Natural killer cell (primary cell): ENCODE results near the gene CEP112. TPM values are rescaled to one million over a fixed set of nuclear protein-coding genes. Genes with fewer than 3 reads are reported as not detected.
"Not testable (repeated sequence)": the region's sequence is repeated elsewhere in the genome, so short reads cannot be mapped to it uniquely, and the experiment has no call there.

ENCODE experiments used
- ATAC-seq, 3 donors: fragments of 150-1000 bp in 2 of 3; fragments of 200-7000 bp in 1 of 3; cut with Tn5 transposase; 1 replicate in 1 of 3; 2 replicates in 2 of 3; pipeline ENCODE4 v1.10.0; 2021; ENCODE audit warnings: mild to moderate bottlenecking in 2 of 3, moderate library complexity in 2 of 3
- DNase-seq, 2 donors: peaks; one replicate each; pipeline versions ENCODE4 v3.0.0 to v3.0.0-alpha.2; 2013 to 2021; ENCODE audit warnings: mixed read lengths in 1 of 2
- H3K27ac ChIP-seq: one replicate; pipeline ENCODE4 v1.5.1; 2013; ENCODE audit warnings: mild to moderate bottlenecking, low read length
- H3K27me3 ChIP-seq: one replicate; pipeline ENCODE4 v1.6.1; 2013; ENCODE audit warnings: low read length; ENCODE audit not compliant: control insufficient read depth, insufficient read depth
- H3K36me3 ChIP-seq: one replicate; pipeline ENCODE4 v1.6.1; 2013; ENCODE audit warnings: low read length; ENCODE audit not compliant: control insufficient read depth, insufficient read depth
- H3K4me1 ChIP-seq: one replicate; pipeline ENCODE4 v1.6.1; 2013; ENCODE audit warnings: low read length; ENCODE audit not compliant: control insufficient read depth, insufficient read depth
- H3K4me3 ChIP-seq: one replicate; pipeline ENCODE4 v1.5.1; 2013; ENCODE audit warnings: low read length
- H3K9me3 ChIP-seq: one replicate; pipeline ENCODE4 v1.6.1; 2013; ENCODE audit warnings: low read length; ENCODE audit not compliant: control insufficient read depth, insufficient read depth
- H3K27ac Mint-ChIP-seq, 2 donors: one replicate each; pipeline ENCODE4 v1.8.0; 2022; ENCODE audit warnings: mild to moderate bottlenecking in 2 of 2, mixed read lengths in 2 of 2, moderate library complexity in 1 of 2
- H3K27me3 Mint-ChIP-seq, 2 donors: one replicate each; pipeline ENCODE4 v1.8.0; 2022; ENCODE audit warnings: low read depth in 2 of 2, mixed read lengths in 2 of 2
- H3K36me3 Mint-ChIP-seq: one replicate; pipeline ENCODE4 v1.8.0; 2022; ENCODE audit warnings: mixed read lengths
- H3K4me1 Mint-ChIP-seq, 2 donors: one replicate each; pipeline ENCODE4 v1.8.0; 2022; ENCODE audit warnings: mixed read lengths in 2 of 2
- H3K4me3 Mint-ChIP-seq: one replicate; pipeline ENCODE4 v1.8.0; 2022; ENCODE audit warnings: mild to moderate bottlenecking, moderate library complexity, mixed read lengths
- H3K9me3 Mint-ChIP-seq, 2 donors: one replicate each; pipeline ENCODE4 v1.8.0; 2022; ENCODE audit warnings: mixed read lengths in 2 of 2
- CTCF ChIP-seq: fragments of 200-600 bp; IDR thresholded peaks from one replicate; pipeline ENCODE4 v1.8.0; 2022; ENCODE audit warnings: antibody characterized with exemption
- WGBS: methylation state at CpG from one replicate; pipeline ENCODE4 v1.1.7; 2013; ENCODE audit warnings: missing lambda C conversion rate; ENCODE audit not compliant: insufficient coverage; 5-methylcytosine and 5-hydroxymethylcytosine counted together
- intact Hi-C: fragments of 100-400 bp; cut with micrococcal nuclease; formaldehyde crosslinking; loops from one replicate; pipeline ENCODE4 v1.14.2; 2022
- total RNA-seq, 4 donors: library from RNA; stranded (reverse); fragments of 120-200 nt in 1 of 4; gene quantifications; one replicate each; pipeline versions ENCODE4 v1.2.3 to v1.2.4, GENCODE V29; 2013 to 2022

The CEP112 gene
- total RNA-seq, 3 donors from 2014 or later (not counting 1 experiment from before 2014, with no cell fraction given), result 0.60 to 1.1 (median 0.85) TPM

DNA sequence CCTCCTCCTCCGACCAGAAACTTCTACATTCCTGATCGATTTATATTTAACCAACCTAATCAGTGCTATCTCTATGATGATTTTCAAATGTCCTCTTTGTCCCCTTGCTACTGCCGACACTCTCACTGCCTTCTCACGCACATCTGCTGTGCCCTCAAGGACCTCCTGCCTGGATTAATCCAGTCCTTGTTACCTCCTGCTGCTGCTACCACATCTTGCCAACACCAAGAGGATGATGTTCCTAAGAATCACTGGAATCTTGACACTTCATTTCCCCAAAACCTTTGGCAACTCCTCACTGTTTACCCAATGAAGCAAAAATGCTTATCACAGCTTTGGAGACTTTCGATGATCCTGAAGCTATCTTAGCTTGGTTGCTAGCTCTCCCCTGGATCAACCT lies 343.2 kb downstream of the CEP112 start:
- peaks cover 0 to 8% of the 10 kb centered on the region in 2 donors for H3K27me3 Mint-ChIP-seq
- WGBS, result 93% methylated on average over 5 of the region's 5 CpGs
- H3K36me3 Mint-ChIP-seq, result no peaks in the 10 kb centered on the region
- intact Hi-C loops, result no loop called here
- no peak for TF ChIP-seq CTCF
- H3K9me3 Mint-ChIP-seq, result no peaks in the 10 kb centered on the region
- Histone ChIP-seq H3K27ac (no peak overlapping the region), H3K36me3 (no peaks in the 10 kb centered on the region), H3K9me3 (no peaks in the 10 kb centered on the region), H3K27me3 (no peaks in the 10 kb centered on the region), H3K4me1 (no peaks in the 10 kb centered on the region), H3K4me3 (no peak overlapping the region)
- no peak for DNase-seq
- no peaks in the 10 kb centered on the region for H3K4me1 Mint-ChIP-seq
- no peak overlapping the region for H3K4me3 Mint-ChIP-seq
- no peak for ATAC-seq
- no peak overlapping the region for H3K27ac Mint-ChIP-seq

DNA sequence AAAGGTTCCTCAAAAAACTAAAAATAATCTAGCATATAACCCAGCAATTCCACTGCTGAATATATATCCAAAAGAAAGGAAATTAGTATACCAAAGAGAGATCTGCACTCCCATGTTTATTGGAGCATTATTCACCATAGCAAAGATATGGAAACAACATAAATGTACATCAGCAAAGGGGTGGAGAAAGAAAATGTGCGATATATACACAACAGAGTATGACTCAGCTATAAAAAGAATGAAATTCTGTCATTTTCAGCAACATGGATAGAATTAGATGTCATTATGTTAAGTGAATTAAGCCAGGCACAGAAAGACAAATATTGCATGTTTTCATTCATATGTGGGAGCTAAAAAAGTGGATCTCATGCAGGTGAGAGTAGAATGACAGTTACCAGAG lies 350.8 kb downstream of the CEP112 start:
- Mint-ChIP-seq H3K36me3 (peaks cover 6% of the 10 kb centered on the region), H3K9me3 (peaks cover 0 to 4% of the 10 kb centered on the region in 2 donors), H3K27ac (no peak overlapping the region), H3K4me3 (no peak overlapping the region), H3K4me1 (no peaks in the 10 kb centered on the region), H3K27me3 (peaks cover 11 to 27% of the 10 kb centered on the region in 2 donors)
- 71% methylated on average over 1 of the region's 1 CpG for WGBS
- Histone ChIP-seq H3K4me1 (no peaks in the 10 kb centered on the region), H3K27ac (no peak overlapping the region), H3K27me3 (no peaks in the 10 kb centered on the region), H3K36me3 (no peaks in the 10 kb centered on the region), H3K9me3 (no peaks in the 10 kb centered on the region), H3K4me3 (no peak overlapping the region)
- DNase-seq, result no peak
- no peak for ATAC-seq
- intact Hi-C loops, result no loop called here
- TF ChIP-seq CTCF, result no peak

GRCh38 chr17:65837232-65837631 lies 354.7 kb downstream of the CEP112 start:
- 98% methylated on average over 21 of the region's 24 CpGs for WGBS
- H3K4me3 Mint-ChIP-seq, H3K36me3 ChIP-seq, H3K4me3 ChIP-seq, H3K27me3 ChIP-seq, DNase-seq, intact Hi-C loops, H3K9me3 ChIP-seq, H3K4me1 Mint-ChIP-seq, H3K4me1 ChIP-seq, H3K27ac ChIP-seq, H3K27ac Mint-ChIP-seq, ATAC-seq: not testable (repeated sequence)
- H3K9me3 Mint-ChIP-seq, result peaks cover 10 to 17% of the 10 kb centered on the region in 2 donors
- H3K36me3 Mint-ChIP-seq, result peaks cover 22% of the 10 kb centered on the region
- peaks cover 13 to 40% of the 10 kb centered on the region in 2 donors for H3K27me3 Mint-ChIP-seq

GRCh38 chr17:65833214-65833613 lies 358.7 kb downstream of the CEP112 start:
- no peak for DNase-seq
- peaks cover 14 to 23% of the 10 kb centered on the region in 2 donors for H3K9me3 Mint-ChIP-seq
- TF ChIP-seq CTCF, result no peak
- no peak overlapping the region for H3K27ac Mint-ChIP-seq
- no peak overlapping the region for H3K4me3 Mint-ChIP-seq
- WGBS, result 50% methylated on average over 1 of the region's 1 CpG
- no peaks in the 10 kb centered on the region for H3K4me1 Mint-ChIP-seq
- Histone ChIP-seq H3K9me3 (peaks cover 7% of the 10 kb centered on the region), H3K36me3 (no peaks in the 10 kb centered on the region), H3K27me3 (no peaks in the 10 kb centered on the region), H3K27ac (no peak overlapping the region), H3K4me3 (no peak overlapping the region), H3K4me1 (no peaks in the 10 kb centered on the region)
- peaks cover 3 to 17% of the 10 kb centered on the region in 2 donors for H3K27me3 Mint-ChIP-seq
- peaks cover 25% of the 10 kb centered on the region for H3K36me3 Mint-ChIP-seq
- intact Hi-C loops, result no loop called here
- ATAC-seq, result no peak
